Psoas muscle (tissue), 8 donors: ENCODE data around the gene ATP5PO. TPM values are rescaled to one million over a fixed set of nuclear protein-coding genes. Genes with fewer than 3 reads are reported as not detected.

Experiments
- ATAC-seq, 4 donors: fragments of 200-7000 bp; cut with Tn5 transposase; one replicate each; pipeline ENCODE4 v1.9.1; 2020; ENCODE audit warnings: moderate library complexity in 3 of 4, mild to moderate bottlenecking in 2 of 4
- DNase-seq, 2 donors: peaks; one replicate each; pipeline ENCODE4 v3.0.0-alpha.2; 2020
- H3K27ac ChIP-seq: fragments of 200-600 bp; one replicate; pipeline ENCODE4 v1.8.0; 2022
- H3K27me3 ChIP-seq, 3 donors: fragments of 200-600 bp in 1 of 3; one replicate each; pipeline versions ENCODE4 v1.6.1 to v1.8.0; 2013 to 2022; ENCODE audit warnings: low read length in 2 of 3, mild to moderate bottlenecking in 2 of 3, moderate library complexity in 1 of 3; ENCODE audit not compliant: insufficient read depth in 3 of 3
- H3K36me3 ChIP-seq, 2 donors: fragments of 200-600 bp in 1 of 2; one replicate each; pipeline versions ENCODE4 v1.6.1 to v1.8.0; 2013 to 2022; ENCODE audit warnings: low read depth in 1 of 2, mild to moderate bottlenecking in 1 of 2, moderate library complexity in 1 of 2; ENCODE audit not compliant: insufficient read depth in 1 of 2
- H3K4me1 ChIP-seq: fragments of 200-600 bp; one replicate; pipeline ENCODE4 v1.8.0; 2022
- H3K4me3 ChIP-seq: fragments of 200-600 bp; one replicate; pipeline ENCODE4 v1.8.0; 2022; ENCODE audit warnings: mild to moderate bottlenecking
- H3K9me3 ChIP-seq: fragments of 200-600 bp; one replicate; pipeline ENCODE4 v1.8.0; 2022
- CTCF ChIP-seq: fragments of 200-600 bp; IDR thresholded peaks from one replicate; pipeline ENCODE4 v1.8.0; 2022; ENCODE audit warnings: antibody characterized with exemption
- WGBS, 3 donors: extraction: QIAGEN DNeasy Blood & Tissue Kit; methylation state at CpG; one replicate each; pipeline versions ENCODE4 v1.1.6 to v1.1.7; 2013; 5-methylcytosine and 5-hydroxymethylcytosine counted together
- intact Hi-C, 2 donors: fragments of 100-400 bp; cut with DNase I; formaldehyde crosslinking; loops; one replicate each; pipeline versions ENCODE4 v1.11.0 to v1.14.2; 2022
- polyA plus RNA-seq, 3 donors: library from polyadenylated mRNA; stranded (reverse); fragments of 200-250 nt; gene quantifications; one replicate each; pipeline ENCODE4 v1.2.3, GENCODE V29; 2013
- total RNA-seq, 4 donors: library from RNA; stranded (reverse); fragmentation: NEBNext Ultra II Directional in 2 of 4; extraction: Animal tissue kit (Norgen Biotek cat#: 25700) in 2 of 4; gene quantifications; one replicate each; pipeline versions ENCODE4 v1.2.1 to v1.2.4, GENCODE V29; 2021 to 2023
- donor health status: healthy with polysubstance abuse.
- donor health status: DM: no; HTN: no; CAD: no; lungs with moderate emphysema.
- donor health status: Bipolar disorder and iron deficiency.
- donor health status: healthy.
- donor health status: DM: yes; HTN: yes; CAD: no.
- donor health status: DM: no; HTN: no; CAD: no.
- donor health status: DM: no; HTN: no; CAD: no.
- donor health status: DM: yes; HTN: yes; CAD: no.

The ATP5PO gene
- total and polyA plus RNA-seq, 7 donors, result 294 to 680 (median 473) TPM

- ATAC-seq (peak; percentile 97 to 100 (median 98)), DNase-seq (peak; percentile 88 to 93)
- Histone ChIP-seq H3K9me3 (no peaks in the 10 kb centered on the region), H3K36me3 (no peaks in the 10 kb centered on the region), H3K4me1 (no peaks in the 10 kb centered on the region), H3K27me3 (no peaks in the 10 kb centered on the region), H3K4me3 (no peak overlapping the region), H3K27ac (no peak overlapping the region)
- 18 to 26% (median 19%) methylated on average over 13 of the region's 13 CpGs for WGBS, 3 donors
- intact Hi-C loops, result loop anchor here in 1 of 2 donors (5.0 kb wide), 2 partner anchors 278 to 708 kb away; no protein-coding TSS in a partner anchor
- TF ChIP-seq CTCF, result peak; percentile 92
Measured at GRCh38 chr21:33924079-33924765, 8.6 kb upstream of the ATP5PO start.

GRCh38 chr21:33917421-33917820 lies 1.8 kb upstream of the ATP5PO start:
- intact Hi-C loops, result loop anchor here in 1 of 2 donors (5.0 to 10.0 kb wide), 2 partner anchors 430 to 697 kb away; partner anchors contain the start of gene RCAN1

GRCh38 chr21:33916200-33916567 lies 580 bp upstream of the ATP5PO start:
- intact Hi-C loops, result loop anchor here in 1 of 2 donors (5.0 to 10.0 kb wide), 2 partner anchors 431 to 699 kb away; partner anchors contain the start of gene RCAN1
- Histone ChIP-seq H3K4me3 (peak overlapping the region; percentile 99), H3K27ac (peak overlapping the region; percentile 89), H3K9me3 (no peaks in the 10 kb centered on the region), H3K27me3 (no peaks in the 10 kb centered on the region), H3K36me3 (peaks cover 2 to 24% of the 10 kb centered on the region in 2 donors), H3K4me1 (peaks cover 20% of the 10 kb centered on the region)
- peak in 2 of 4 donors; percentile 6 to 8 for ATAC-seq
- DNase-seq, result no peak
- WGBS, 3 donors, result 47 to 54% (median 52%) methylated on average over 5 of the region's 5 CpGs
- no peak for TF ChIP-seq CTCF

More at GRCh38 chr21:33917421-33917820, 1.8 kb upstream of the ATP5PO start:
- WGBS, 3 donors, result 82 to 88% (median 87%) methylated on average over 4 of the region's 4 CpGs
- no peak for TF ChIP-seq CTCF
- Histone ChIP-seq H3K27me3 (no peaks in the 10 kb centered on the region), H3K9me3 (no peaks in the 10 kb centered on the region), H3K4me1 (peaks cover 20% of the 10 kb centered on the region), H3K36me3 (peaks cover 0 to 11% of the 10 kb centered on the region in 2 donors), H3K27ac (no peak overlapping the region), H3K4me3 (no peak overlapping the region)
- ATAC-seq (no peak), DNase-seq (no peak)

- Histone ChIP-seq H3K9me3 (no peaks in the 10 kb centered on the region), H3K4me1 (peaks cover 20% of the 10 kb centered on the region), H3K36me3 (peaks cover 8 to 44% of the 10 kb centered on the region in 2 donors), H3K4me3 (peak overlapping the region; percentile 99), H3K27me3 (no peaks in the 10 kb centered on the region), H3K27ac (no peak overlapping the region)
- no peak for ATAC-seq
- WGBS, 3 donors, result 92 to 97% (median 95%) methylated on average over 5 of the region's 5 CpGs
- DNase-seq, result no peak
- TF ChIP-seq CTCF, result no peak
- intact Hi-C loops, result loop anchor here in 1 of 2 donors (10.0 kb wide), 1 partner anchor 701 kb away; the partner anchor contains the start of gene RCAN1
Measured at GRCh38 chr21:33914188-33914587, 1.4 kb downstream of the ATP5PO start.
